A204.1 (cell line): ENCODE measurements around the gene SLC9A1.
"Not testable (repeated sequence)": the region's sequence is repeated elsewhere in the genome, so short reads cannot be mapped to it uniquely, and the experiment has no call there.

Source experiments
- FAIRE-seq: peaks from 2 replicates; lab custom pipeline; 2012; peaks lifted over from hg19 to GRCh38; lab: Jason Lieb, UNC

Gene SLC9A1

DNA sequence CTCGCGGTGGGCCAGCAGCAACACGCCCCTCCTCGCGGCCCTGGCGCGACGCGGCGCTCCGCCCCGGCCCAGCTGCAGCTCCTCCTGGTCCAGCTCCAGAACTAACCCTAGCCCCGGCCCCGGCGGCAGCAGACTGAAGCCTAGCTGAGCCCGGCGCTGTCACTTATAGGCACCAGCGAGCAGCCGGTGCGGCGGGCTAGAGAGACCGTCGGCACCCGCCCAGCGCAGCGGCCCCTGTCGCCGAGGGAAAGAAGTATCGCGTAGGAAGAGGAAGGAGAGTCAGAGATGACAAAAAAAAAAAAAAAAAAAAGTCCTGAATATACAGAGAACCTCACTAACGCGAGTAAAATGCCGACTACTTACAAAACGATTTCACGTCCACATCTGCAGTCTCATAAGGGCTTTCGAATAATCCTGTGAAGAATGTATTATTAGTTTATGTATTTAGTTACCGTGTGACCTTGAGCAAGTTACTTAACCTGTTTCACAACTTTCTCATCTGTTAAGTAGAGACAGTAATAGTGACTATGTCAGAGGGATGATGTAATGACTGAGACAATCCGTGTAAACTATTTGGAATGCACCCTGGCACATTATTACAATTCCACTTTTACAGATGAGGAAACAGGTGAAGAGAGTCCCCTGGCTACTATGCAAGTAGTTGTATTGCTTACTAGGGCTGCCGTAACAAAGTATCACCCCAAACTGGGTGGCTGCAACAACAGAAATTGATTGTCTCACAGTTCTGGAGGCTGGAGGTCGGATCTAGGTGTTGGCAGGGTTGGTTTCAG lies at the start of gene SLC9A1:
SLC9A1 (minus strand) TSS at position 135 of the 791 bp plus-strand sequence. CDS start 791 bp downstream, outside the sequence.
- peak; percentile 73 for FAIRE-seq

DNA sequence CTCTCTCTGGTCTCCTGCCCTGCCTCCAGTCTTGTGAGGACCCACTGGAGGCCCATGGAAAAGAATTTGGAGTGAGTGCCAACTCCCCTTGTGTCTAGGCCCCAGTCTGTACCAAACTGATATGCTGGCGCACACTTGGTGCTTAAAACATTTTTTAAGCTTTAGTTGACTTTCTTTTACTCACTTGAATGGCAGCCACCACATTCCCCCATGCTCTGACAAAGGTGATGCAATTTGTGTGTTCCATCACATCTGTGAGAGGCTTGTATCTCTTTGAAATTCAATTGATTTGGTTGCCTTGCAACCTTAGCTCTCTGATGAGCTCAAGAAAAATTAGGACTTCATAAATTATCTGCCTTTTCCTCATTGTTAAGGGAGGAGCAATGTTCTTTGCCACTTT lies 49.0 kb upstream of the SLC9A1 start:
- no peak for FAIRE-seq

DNA sequence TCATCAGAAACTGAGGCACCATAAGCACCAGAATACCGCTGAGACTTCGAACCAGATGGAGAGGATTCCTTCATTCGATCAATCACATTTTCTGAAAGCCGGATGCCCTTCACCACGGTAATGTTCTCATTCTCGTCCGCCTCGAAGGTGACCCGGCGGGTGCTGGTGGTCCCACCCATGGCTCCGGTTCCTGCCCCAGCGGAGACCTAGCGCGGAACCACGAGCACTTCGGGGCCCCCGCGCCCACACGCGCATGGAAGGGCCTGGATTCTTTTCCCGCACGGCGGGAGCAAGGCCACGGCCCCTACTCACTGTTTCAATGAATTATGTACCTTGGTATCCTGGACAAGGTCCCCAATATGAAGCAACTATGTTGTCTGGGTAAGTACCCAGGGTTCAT lies 46.4 kb upstream of the SLC9A1 start:
- no peak for FAIRE-seq

DNA sequence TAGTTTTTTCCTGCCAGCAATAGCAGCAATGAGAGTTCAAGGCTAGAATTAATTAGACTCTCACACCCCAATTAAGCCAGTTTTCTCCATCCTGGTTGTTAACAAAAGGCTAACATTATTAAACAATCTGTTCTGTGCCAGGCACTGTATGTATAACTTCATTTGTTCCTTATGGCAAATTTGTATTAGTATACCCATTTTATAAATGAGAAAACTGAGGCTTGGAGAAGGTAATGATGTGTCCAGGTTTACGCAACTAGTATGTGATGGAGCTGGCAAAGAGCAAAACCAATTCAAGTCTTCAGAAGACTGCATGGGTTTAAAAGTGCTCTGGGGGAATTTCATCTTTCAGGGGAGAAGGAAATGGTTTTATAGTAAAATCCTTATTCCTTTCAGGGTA lies 38.3 kb upstream of the SLC9A1 start:
- FAIRE-seq, result no peak

DNA sequence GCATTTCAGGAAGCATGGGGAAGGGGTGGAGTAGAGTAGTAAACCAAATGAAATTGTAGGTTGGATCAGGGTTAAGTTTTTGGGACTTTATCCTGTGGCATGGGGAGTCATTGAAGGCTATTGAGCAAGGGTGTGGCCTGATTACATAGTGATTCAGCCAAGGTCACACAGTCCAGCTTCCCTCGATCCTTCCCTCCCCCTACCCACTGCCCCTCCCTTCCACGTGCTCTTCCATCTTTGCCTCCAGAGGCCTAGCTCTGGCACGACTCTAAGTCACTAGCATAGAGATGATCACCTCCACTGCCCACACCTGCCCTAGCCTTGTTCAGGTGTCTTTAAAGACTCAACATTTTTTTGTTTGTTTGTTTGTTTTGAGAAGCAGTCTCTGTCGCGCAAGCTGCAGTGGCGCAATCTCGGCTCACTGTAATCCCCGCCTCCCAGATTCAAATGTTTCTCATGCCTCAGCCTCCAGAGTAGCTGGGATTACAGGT lies 37.2 kb upstream of the SLC9A1 start:
- FAIRE-seq, result no peak

DNA sequence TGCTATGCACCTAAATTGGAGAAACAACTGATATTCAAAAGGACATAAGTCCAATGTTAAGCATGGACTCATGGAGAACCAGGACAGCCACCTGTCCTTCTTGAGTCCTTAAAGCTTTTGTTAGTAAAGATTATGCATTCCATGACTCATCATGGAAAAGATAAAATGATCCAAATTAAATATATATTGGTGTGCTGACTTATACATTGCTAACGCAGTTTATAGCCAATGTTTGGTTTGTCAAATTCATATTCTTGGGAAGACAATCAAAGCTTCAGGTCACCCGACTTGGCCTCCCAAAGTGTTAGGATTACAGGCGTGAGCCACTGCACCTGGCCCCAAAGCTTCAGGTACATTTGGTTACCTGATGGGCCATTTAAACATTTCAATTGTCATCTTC lies 29.7 kb upstream of the SLC9A1 start:
- not testable (repeated sequence) for FAIRE-seq

DNA sequence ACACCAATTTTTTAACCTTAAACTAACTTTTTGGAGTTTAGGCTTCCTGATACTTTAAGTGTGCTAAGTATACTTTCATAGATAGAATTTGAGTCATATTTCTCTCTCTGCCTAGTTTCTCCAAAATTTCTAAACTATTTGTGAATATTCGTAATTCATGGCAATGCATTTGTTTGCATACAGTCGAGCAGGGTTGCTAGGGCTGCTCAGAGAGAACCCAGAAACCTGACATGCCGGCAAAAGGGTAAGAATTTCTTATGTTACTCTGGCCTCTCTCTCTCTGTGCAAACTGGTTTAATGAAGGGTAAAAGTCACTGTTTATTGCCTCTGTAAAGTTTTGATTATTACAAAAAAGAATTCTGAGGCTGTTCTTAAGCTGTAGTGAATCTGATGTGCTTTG lies 25.1 kb upstream of the SLC9A1 start:
- FAIRE-seq, result no peak

DNA sequence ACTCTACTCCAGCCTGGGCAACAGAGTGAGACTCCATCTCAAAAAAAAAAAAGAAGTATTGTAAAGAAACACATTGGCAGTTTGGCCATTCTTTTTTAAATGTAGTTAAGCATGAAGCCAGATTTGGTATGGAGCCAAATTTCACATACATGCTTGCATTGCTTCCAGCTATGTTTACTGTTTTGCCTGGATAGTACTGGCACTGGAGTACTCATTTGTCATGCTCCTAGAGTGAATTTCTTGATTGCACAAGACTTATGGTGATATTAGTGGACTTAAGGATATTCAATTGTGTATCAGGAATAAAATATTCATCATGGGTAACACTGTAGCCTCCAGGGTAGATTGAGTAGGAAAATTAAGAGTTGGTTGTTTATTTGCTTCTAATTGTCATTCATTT lies 24.5 kb upstream of the SLC9A1 start:
- FAIRE-seq, result no peak

DNA sequence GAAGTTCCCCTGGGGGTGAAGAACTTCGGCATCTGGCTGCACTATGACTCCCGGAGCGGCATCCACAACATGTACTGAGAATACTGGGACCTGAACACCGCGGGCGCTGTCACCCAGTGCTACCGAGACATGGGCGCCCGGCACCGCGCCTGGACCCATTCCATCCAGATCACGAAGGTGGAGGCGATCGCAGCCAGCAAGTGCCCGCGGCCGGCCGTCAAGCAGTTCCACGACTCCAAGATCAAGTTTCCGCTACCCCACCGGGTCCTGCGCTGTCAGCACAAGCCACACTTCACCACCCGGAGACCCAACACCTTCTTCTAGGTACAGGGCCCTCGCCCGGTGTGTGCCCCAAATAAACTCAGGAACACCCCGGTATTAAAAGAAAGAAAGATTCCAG lies 22.0 kb upstream of the SLC9A1 start:
- no peak for FAIRE-seq

DNA sequence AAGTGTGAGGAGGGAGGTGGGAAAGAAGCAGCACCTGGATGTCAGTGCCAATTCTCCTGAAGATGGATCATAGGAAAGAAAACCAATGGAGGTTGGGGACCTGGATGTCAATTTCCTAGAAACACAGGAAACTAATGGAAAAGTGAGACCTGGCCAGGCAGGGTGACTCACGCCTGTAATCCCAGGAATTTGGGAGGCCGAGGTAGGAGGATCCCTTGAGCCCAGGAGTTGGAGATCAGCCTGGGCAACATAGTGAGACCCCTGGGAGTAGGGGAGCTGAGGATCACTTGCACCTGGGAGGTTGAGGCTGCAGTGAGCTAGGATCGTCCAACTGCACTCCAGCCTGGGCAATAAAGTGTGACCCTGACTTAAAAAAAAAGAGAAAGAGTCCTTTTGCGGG lies 21.4 kb upstream of the SLC9A1 start:
- FAIRE-seq, result no peak

DNA sequence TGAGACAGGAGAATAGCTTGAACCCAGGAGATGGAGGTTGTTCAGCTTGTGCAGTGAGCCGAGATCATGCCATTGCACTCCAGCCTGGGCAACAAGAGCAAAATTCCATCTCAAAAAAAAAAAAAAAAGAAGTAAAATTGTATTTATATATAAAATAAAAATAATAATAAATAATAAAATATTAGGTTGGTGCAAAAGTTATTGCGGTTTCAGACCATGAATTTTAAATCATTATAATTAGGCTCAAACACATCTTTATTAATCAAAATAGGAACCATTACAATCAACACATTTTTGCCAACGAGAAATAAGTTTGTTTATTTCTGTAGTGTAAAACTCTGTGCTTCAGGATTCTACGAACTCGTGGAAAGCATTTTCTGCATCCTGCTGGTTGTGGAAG lies 18.1 kb upstream of the SLC9A1 start:
- FAIRE-seq, result not testable (repeated sequence)

DNA sequence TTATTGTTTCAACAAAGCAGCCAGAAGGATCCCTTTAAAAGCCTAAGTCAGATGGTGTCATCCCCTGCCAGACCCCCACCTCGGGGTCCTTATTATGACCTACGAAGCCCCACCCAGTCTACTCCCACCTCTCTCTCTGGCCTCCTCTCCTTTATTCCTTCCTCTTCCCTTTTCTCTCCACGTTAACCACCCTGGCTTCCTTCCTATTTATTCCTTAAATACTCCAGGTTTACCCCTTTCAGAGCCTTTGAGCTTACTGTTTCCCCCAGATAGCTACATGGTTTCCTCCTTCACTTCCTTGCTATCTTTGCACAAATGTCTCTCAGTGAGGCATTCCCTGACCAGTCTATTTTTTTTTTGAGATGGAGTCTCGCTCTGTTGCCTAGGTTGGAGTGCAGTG lies 12.0 kb upstream of the SLC9A1 start:
- no peak for FAIRE-seq

DNA sequence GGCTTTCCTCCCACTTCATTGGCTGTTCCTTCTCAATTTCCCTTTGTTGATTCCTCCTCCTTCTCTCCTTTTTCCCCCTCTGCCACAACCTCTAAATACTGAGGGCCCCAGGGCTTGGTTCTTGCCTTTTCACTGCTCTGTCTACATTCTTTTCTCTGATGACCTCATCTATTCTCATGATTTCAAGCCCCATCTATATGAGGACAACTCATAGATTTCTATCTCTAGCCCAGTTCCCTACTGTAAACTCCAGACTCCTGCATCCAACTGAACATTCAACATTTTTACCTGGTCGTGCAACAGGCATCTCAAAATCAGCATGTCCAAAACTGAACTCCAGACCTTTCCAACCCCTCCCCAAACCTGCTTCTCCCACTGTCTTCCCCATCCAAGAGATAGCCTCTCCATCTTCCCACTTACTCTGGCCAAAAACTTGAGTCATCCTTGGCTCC lies 11.5 kb upstream of the SLC9A1 start:
- no peak for FAIRE-seq

DNA sequence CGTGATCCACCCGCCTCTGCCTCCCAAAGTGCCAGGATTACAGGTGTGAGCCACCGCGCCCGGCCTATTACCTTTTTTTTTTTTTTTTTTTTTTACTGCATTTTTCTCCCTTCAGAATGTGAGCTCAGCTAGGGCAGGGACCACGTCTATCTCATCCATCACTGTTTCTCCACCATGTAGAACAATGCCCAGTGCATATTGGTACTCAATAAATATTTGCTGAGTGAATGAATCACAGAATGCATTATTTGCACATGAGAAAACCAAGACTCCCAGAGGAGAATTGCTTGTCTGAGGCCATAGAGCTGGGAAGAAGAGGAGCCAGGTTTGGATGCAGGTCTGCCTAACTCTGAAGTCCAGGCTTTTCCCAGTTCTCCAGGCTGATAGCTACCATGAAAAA lies 8.2 kb upstream of the SLC9A1 start:
- FAIRE-seq, result no peak

DNA sequence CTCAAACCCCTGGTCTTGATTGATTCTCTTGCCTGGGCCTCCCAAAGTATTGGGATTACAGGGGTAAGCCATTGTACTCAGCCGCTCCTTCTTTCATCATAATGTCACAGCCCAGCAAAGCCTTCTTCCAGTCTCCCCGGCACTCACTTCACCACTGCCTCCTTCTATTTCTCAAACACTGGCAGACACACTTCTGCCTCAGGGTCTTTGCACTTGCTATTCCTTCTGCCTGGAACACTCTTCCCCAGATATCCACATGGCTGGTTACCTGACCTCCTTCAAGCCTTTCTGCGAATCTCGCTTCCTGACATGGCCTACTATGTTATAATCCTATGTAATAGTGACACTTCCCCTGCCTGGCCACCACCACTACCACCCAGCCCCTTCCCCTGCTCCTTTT lies 7.2 kb upstream of the SLC9A1 start:
- no peak for FAIRE-seq

DNA sequence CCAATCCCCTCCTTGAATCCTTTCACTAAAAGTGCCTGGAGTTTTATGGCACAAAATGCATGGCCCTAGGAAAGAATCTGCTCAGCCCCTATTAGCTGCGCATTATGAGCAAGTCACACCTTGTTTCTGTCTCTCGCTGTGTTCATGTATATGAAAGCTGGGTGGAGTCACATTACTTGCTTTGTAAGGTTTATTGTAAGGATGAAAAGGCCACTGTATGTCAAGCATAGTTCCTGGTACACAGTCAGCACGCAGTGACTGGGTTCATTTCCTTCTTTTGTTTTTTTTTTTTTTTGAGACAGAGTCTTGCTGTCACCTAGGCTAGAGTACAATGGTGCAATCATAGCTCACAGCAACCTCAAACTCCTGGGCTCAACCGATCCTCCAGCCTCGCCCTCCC lies 6.7 kb upstream of the SLC9A1 start:
- FAIRE-seq, result no peak

DNA sequence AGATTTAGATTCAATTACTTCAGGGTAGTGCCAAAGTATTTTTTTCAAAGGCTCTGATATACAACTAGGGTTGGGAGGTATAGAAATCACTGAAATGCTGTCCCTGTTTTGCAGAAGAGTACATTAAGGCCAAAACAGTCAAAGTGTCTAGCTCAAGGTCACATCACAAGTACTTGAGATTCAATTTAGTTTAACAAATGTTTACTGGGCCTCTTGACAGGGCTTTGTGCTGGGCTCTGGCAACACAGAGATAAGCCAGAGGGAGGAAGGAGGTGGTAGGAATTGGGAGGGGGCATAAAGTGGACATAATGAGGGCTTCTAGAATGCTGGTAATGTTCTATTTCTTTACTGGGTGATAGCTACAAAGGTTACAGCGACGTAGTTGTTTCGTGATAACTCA lies 2.3 kb upstream of the SLC9A1 start:
- no peak for FAIRE-seq

DNA sequence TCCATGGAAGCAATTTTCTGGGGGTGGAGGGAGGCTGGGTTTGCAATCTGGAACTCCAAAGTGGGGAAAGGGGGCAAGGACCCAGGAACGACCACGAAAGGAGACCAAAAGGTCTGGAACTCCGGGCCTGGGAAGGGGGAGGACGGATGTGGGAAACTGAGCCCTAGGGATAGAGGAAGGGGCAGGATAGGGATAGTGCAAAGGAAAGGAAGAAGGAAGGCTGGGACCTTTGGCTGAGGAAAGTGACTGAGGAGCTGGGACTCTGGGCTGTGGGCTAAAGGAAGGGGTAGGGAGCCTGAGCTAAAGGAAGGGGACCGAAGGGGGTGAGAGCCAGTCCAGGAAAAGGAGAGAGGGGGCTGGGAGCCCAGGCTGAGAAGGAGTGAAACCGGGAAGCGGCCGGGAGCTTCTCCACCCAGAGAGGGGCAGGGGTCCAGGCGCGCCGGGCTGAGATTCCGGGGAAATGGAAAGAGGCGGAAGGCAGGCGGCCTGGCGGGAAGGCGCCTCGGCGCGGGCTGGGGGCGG lies 395 bp downstream of the SLC9A1 start:
- FAIRE-seq, result no peak

DNA sequence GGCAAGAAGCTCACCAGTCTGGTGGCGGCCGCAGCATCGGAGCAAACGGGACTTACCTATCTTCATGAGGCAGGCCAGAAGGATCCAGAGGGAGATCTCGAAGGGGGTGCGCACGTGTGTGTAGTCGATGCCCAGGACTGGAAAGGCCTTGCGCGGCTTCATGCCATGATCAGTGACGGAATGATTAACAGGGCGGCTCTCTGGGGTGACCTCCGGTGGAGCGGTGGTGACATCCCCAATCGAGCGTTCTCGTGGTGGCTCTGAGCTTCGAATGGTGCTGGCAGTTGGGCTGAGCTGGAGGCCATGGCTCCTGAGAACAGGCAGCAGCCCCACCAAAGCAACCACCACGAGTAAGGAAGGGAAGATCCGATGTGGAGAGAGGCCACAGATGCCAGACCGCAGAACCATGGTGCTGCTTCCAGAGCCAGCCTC lies 982 bp downstream of the SLC9A1 start:
- no peak for FAIRE-seq

DNA sequence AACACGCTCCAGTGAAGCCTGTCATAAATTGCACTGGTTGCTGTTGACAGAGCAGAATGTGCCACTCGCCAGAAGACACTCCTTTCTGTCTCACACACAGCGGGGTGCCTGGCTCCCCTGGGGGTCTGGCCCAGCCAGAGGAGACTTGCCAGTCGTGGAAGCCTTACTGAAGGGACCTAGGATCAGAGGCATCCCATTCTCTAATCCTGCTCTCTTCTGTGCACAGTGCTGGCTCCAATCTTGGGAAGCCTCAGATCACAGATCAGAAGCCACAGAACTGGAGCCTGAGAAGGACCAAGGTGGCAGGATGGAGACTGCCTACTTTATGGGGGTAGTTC lies 1.4 kb downstream of the SLC9A1 start:
- no peak for FAIRE-seq

DNA sequence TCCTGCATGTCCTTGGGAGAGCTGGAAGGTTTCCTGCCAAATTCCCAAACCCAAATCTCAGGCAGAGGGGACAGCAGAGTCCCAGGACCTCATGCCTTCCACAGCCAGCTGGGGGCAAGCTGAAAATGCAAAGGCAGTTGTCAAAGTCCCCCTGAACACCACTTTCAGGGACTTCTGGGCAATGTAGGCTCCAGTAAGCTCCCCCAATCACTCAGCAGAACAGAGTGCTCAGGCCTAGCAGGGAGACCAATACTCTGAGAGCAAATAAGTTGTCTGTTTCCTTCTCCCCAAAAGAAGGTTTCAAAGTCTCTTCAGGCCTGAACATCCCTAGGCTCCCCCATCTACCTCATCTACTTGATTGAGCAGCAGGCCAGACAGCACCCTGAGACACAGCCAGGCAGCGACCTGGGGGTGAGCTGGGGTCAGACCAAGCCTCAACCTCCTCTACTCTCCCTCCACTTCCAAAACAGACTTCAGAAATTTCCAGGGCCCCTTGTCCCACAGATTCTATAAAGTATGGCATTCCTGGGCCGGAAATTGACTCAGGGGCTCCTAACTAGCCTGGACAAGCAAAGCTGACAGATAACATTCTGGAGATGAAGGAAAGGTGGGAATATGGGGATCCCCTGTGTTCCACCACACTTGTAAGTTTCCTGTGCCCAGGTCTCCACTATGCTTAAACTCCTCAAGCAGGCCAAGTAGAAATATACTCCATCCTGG lies 1.9 kb downstream of the SLC9A1 start:
- no peak for FAIRE-seq

DNA sequence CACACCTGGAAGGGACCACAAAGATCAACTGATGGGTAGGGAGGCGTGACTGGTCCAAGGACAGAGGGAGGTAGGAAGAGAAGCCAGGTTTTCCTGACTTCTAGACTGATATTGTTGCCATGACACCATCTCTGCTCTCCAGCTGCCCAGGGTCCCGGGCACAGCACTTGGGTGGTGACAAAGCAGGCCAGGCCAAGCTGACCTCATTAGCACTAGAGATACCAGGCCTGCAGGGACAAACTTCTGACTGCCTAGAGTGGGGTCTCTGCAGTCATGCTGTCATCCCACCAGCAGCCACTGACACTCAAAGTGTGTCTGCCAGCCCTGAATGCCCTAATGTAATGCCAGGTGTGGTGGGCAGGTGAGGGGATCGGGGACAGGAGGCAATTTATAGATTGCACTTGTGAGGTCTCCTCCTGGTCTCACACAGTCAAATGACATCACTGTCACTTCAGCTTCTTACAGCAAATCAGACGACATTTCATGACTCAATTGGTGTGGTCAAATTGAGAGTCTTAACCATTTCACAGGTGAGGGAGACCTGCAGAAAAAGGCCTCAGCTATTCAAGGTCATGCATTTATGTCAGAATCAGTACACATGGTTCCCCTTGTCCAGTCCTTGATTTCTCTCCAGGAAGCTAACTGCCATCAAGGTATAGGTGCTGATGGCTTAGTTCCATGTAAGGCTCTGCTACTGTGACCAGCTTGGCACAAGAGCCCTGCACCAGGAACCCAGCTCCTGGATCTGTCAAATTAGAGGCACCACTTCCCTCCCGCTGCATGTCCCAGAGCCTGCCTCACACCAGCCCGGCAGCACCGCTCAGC lies 2.7 kb downstream of the SLC9A1 start:
- no peak for FAIRE-seq

DNA sequence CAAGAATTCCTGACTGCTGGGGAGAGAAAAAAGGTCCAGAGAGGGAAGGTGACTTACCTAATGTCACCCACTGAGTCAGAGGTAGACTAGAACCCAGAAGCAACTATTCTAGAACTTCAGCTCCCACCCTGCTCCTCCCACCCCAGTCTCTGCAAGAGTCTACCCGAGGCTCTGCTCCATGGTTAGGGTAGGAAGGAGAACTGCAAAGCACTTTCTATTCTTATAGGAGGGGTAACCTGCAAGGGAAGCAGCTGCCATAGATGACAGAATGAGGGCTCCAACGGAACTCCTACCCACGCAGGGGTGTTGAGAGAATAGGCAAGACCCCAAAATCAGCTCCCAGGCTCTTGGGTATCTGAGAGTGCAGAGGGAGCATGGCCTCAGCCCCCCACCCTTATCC lies 4.3 kb downstream of the SLC9A1 start:
- no peak for FAIRE-seq
